ENCODE data around the gene POLL. TPM values are rescaled to one million over a fixed set of nuclear protein-coding genes. Genes with fewer than 3 reads are reported as not detected.

POLL gene
- polyA plus RNA-seq, 1 experiment: 31.3 TPM

- ChIA-PET POLR2A (no interaction called here), CTCF (interaction anchor here (7.5 kb wide), 1 partner anchor 9 kb away, joined by 61 read pairs; no protein-coding TSS in a partner anchor)
Observed at GRCh38 chr10:101579516-101579870, 8.6 kb downstream of the POLL start.

DNA sequence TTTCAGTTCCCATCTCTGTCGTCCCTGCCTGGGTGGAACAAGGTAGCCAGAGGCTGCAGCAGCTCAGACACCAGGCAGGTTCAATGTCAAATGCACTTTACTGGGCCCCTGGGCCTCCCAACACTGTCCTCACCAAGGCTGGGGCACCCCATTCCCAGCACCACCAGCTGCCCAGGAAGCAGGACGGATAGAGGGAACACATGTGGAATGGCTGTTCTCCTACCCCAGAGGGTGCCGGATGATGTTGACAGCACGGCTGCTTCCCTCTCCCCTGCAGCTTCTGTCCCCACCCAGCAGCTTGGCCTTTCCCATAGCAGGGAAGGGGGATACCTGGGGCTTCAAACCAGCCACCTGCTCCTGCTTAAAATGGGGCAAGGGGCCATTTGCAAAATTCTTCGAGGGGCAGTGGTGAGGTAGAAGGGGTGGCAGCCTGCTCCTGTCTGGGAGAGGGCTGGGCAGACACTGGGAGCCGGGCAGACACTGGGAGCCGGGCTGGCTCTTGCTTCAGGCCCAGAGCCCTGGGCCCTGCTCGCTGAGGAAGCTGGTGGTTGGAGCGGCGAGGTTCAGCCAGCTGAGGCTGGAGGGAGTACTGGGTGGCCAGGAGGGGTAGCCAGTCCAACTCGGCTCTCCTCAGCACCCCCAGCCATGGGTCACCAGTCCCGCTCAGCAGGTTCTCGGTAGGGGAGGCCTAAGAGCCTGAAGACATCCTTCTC, 9.1 kb downstream of the POLL start:
- POLR2A ChIA-PET: no interaction called here

More at GRCh38 chr10:101579516-101579870, 8.6 kb downstream of the POLL start:
- no peak for DNase-seq (ENCODE audit: low read depth)
- Histone ChIP-seq H3K4me3 (ENCODE audit: low read depth, low read length) (no peak overlapping the region), H3K27me3 (ENCODE audit: control insufficient read depth, insufficient read depth, low read length) (no peaks in the 10 kb centered on the region), H3K36me3 (ENCODE audit: control insufficient read depth, insufficient read depth, low read length) (peaks cover 24% of the 10 kb centered on the region)
- TF ChIP-seq, protein P1, sequence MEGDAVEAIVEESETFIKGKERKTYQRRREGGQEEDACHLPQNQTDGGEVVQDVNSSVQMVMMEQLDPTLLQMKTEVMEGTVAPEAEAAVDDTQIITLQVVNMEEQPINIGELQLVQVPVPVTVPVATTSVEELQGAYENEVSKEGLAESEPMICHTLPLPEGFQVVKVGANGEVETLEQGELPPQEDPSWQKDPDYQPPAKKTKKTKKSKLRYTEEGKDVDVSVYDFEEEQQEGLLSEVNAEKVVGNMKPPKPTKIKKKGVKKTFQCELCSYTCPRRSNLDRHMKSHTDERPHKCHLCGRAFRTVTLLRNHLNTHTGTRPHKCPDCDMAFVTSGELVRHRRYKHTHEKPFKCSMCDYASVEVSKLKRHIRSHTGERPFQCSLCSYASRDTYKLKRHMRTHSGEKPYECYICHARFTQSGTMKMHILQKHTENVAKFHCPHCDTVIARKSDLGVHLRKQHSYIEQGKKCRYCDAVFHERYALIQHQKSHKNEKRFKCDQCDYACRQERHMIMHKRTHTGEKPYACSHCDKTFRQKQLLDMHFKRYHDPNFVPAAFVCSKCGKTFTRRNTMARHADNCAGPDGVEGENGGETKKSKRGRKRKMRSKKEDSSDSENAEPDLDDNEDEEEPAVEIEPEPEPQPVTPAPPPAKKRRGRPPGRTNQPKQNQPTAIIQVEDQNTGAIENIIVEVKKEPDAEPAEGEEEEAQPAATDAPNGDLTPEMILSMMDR (IDR thresholded peaks at IDR 0.05; ENCODE audit: insufficient read depth, low read depth, low read length): no peak

GRCh38 chr10:101578192-101578591, 9.9 kb downstream of the POLL start:
- H3K27me3 ChIP-seq (ENCODE audit: control insufficient read depth, insufficient read depth, low read length): no peaks in the 10 kb centered on the region
- CTCF ChIA-PET: interaction anchor here (1.3 to 7.5 kb wide), 3 partner anchors 8 to 364 kb away, joined by 3 to 61 read pairs (median 6); partner anchors contain the start of genes DPCD and POLL
- no peak overlapping the region for H3K4me3 ChIP-seq (ENCODE audit: low read depth, low read length)
- no peak for DNase-seq (ENCODE audit: low read depth)
- POLR2A ChIA-PET: no interaction called here
- TF ChIP-seq, protein P1 (IDR thresholded peaks at IDR 0.05; ENCODE audit: insufficient read depth, low read depth, low read length): no peak
- peaks cover 22% of the 10 kb centered on the region for H3K36me3 ChIP-seq (ENCODE audit: control insufficient read depth, insufficient read depth, low read length)

More for the DNA sequence above, 9.1 kb downstream of the POLL start:
- Histone ChIP-seq H3K4me3 (ENCODE audit: low read depth, low read length) (no peak overlapping the region), H3K36me3 (ENCODE audit: control insufficient read depth, insufficient read depth, low read length) (peaks cover 24% of the 10 kb centered on the region), H3K27me3 (ENCODE audit: control insufficient read depth, insufficient read depth, low read length) (no peaks in the 10 kb centered on the region)
- DNase-seq (ENCODE audit: low read depth): no peak
- CTCF ChIA-PET: interaction anchor here (1.3 to 7.5 kb wide), 3 partner anchors 9 to 365 kb away, joined by 3 to 61 read pairs (median 6); partner anchors contain the start of genes DPCD and POLL
- TF ChIP-seq, protein P1 (IDR thresholded peaks at IDR 0.05; ENCODE audit: insufficient read depth, low read depth, low read length): no peak

- POLR2A ChIA-PET: no interaction called here
Observed at GRCh38 chr10:101577121-101577871, 10.8 kb downstream of the POLL start.

More at GRCh38 chr10:101577121-101577871, 10.8 kb downstream of the POLL start:
- Histone ChIP-seq H3K4me3 (ENCODE audit: low read depth, low read length) (no peak overlapping the region), H3K36me3 (ENCODE audit: control insufficient read depth, insufficient read depth, low read length) (peaks cover 18% of the 10 kb centered on the region), H3K27me3 (ENCODE audit: control insufficient read depth, insufficient read depth, low read length) (no peaks in the 10 kb centered on the region)
- TF ChIP-seq, protein P1 (IDR thresholded peaks at IDR 0.05; ENCODE audit: insufficient read depth, low read depth, low read length): no peak
- CTCF ChIA-PET: interaction anchor here (0.6 to 7.5 kb wide), 4 partner anchors 7 to 364 kb away, joined by 6 to 61 read pairs (median 7); partner anchors contain the start of genes DPCD and POLL
- no peak for DNase-seq (ENCODE audit: low read depth)
